Activated B cell treated with CpG ODN at 0.5 μM for 24 hours (primary cell): ENCODE results near the gene C12orf56. TPM values are rescaled to one million over a fixed set of nuclear protein-coding genes. Genes with fewer than 3 reads are reported as not detected.
"Not testable (repeated sequence)": the region's sequence is repeated elsewhere in the genome, so short reads cannot be mapped to it uniquely, and the experiment has no call there.

Source experiments
- ATAC-seq: fragments of 200-7000 bp; cut with Tn5 transposase; one replicate; pipeline ENCODE4 v1.10.0; 2021; ENCODE audit warnings: low read depth, mild to moderate bottlenecking, moderate library complexity
- CTCF ChIA-PET: fragments of 350-600 bp; sonication (Branson Sonifier 250); formaldehyde crosslinking; loops from one replicate; lab custom pipeline; 2021; ENCODE audit warnings: antibody characterized with exemption; lab: Charles Lee
- POLR2A ChIA-PET: fragments of 350-600 bp; sonication (Branson Sonifier 250); formaldehyde crosslinking; loops from one replicate; lab custom pipeline; 2021; ENCODE audit warnings: antibody characterized with exemption; lab: Charles Lee
- DNase-seq: peaks from one replicate; pipeline ENCODE4 v3.0.0; 2022
- H3K27ac Mint-ChIP-seq: one replicate; pipeline ENCODE4 v1.8.0; 2020; ENCODE audit warnings: mixed read lengths
- H3K27me3 Mint-ChIP-seq: one replicate; pipeline ENCODE4 v1.8.0; 2021; ENCODE audit warnings: mixed read lengths
- H3K36me3 Mint-ChIP-seq: one replicate; pipeline ENCODE4 v1.8.0; 2021; ENCODE audit warnings: low read depth, mixed read lengths
- H3K4me1 Mint-ChIP-seq: one replicate; pipeline ENCODE4 v1.8.0; 2021; ENCODE audit warnings: mixed read lengths
- H3K4me3 Mint-ChIP-seq: one replicate; pipeline ENCODE4 v1.8.0; 2020; ENCODE audit warnings: mild to moderate bottlenecking, mixed read lengths
- H3K9me3 Mint-ChIP-seq: one replicate; pipeline ENCODE4 v1.8.0; 2020; ENCODE audit warnings: mixed read lengths
- CTCF ChIP-seq: fragments of 200-600 bp; IDR thresholded peaks from one replicate; pipeline ENCODE4 v1.8.0; 2022; ENCODE audit warnings: antibody characterized with exemption, mild to moderate bottlenecking
- intact Hi-C: fragments of 100-400 bp; cut with micrococcal nuclease; formaldehyde crosslinking; loops from one replicate; pipeline ENCODE4 v1.15.1; 2024
- total RNA-seq: library from RNA; stranded (reverse); gene quantifications from 2 replicates; pipeline ENCODE4 v1.2.3, GENCODE V29; 2022

C12orf56 gene
- total RNA-seq, 1 donor from 2014 or later: not detected

- intact Hi-C loops: no loop called here
- CTCF ChIA-PET: no interaction called here
- ATAC-seq (no peak), DNase-seq (no peak)
- TF ChIP-seq CTCF: no peak
- Mint-ChIP-seq H3K4me1 (no peaks in the 10 kb centered on the region), H3K27me3 (peaks cover 3% of the 10 kb centered on the region), H3K9me3 (no peaks in the 10 kb centered on the region), H3K4me3 (no peak overlapping the region), H3K27ac (no peak overlapping the region), H3K36me3 (no peaks in the 10 kb centered on the region)
- POLR2A ChIA-PET: no interaction called here
Observed at GRCh38 chr12:64335886-64336466, 54.6 kb downstream of the C12orf56 start.

GRCh38 chr12:64332938-64333337 lies 57.6 kb downstream of the C12orf56 start:
- no peaks in the 10 kb centered on the region for H3K4me1 Mint-ChIP-seq
- intact Hi-C loops: no loop called here
- TF ChIP-seq CTCF: no peak
- ChIA-PET CTCF (interaction anchor here (0.7 kb wide), 1 partner anchor 155 kb away, joined by 3 read pairs; no protein-coding TSS in a partner anchor), POLR2A (no interaction called here)
- H3K9me3 Mint-ChIP-seq: peaks cover 3% of the 10 kb centered on the region
- H3K27me3 Mint-ChIP-seq: peaks cover 3% of the 10 kb centered on the region
- no peaks in the 10 kb centered on the region for H3K36me3 Mint-ChIP-seq
- H3K27ac Mint-ChIP-seq: no peak overlapping the region
- H3K4me3 Mint-ChIP-seq: no peak overlapping the region
- DNase-seq (no peak), ATAC-seq (no peak)

GRCh38 chr12:64332296-64332695 lies 58.3 kb downstream of the C12orf56 start:
- ATAC-seq (no peak), DNase-seq (no peak)
- Mint-ChIP-seq H3K4me3 (no peak overlapping the region), H3K36me3 (no peaks in the 10 kb centered on the region), H3K27ac (no peak overlapping the region), H3K27me3 (peaks cover 3% of the 10 kb centered on the region), H3K9me3 (peaks cover 3% of the 10 kb centered on the region), H3K4me1 (no peaks in the 10 kb centered on the region)
- POLR2A ChIA-PET: no interaction called here
- TF ChIP-seq CTCF: no peak
- CTCF ChIA-PET: no interaction called here
- intact Hi-C loops: no loop called here

- H3K27me3 Mint-ChIP-seq, H3K4me3 Mint-ChIP-seq, intact Hi-C loops, H3K36me3 Mint-ChIP-seq, CTCF ChIA-PET, H3K4me1 Mint-ChIP-seq, ATAC-seq, DNase-seq, H3K9me3 Mint-ChIP-seq, POLR2A ChIA-PET, H3K27ac Mint-ChIP-seq: not testable (repeated sequence)
Observed at GRCh38 chr12:64329031-64329710, 61.4 kb downstream of the C12orf56 start.

- Mint-ChIP-seq H3K27ac (no peak overlapping the region), H3K4me1 (no peaks in the 10 kb centered on the region), H3K27me3 (peaks cover 2% of the 10 kb centered on the region), H3K9me3 (peaks cover 4% of the 10 kb centered on the region), H3K4me3 (no peak overlapping the region), H3K36me3 (no peaks in the 10 kb centered on the region)
- no peak for TF ChIP-seq CTCF
- CTCF ChIA-PET: no interaction called here
- ATAC-seq: no peak
- DNase-seq: no peak
- intact Hi-C loops: no loop called here
- POLR2A ChIA-PET: no interaction called here
Observed at GRCh38 chr12:64325055-64325454, 65.5 kb downstream of the C12orf56 start.
